Subcutaneous abdominal adipose tissue (tissue), 5 donors: ENCODE measurements around the gene DND1.
"Not testable (repeated sequence)": the region's sequence is repeated elsewhere in the genome, so short reads cannot be mapped to it uniquely, and the experiment has no call there.

Source experiments
- H3K27ac ChIP-seq: one replicate; pipeline ENCODE4 v1.7.0; 2013; ENCODE audit warnings: low read depth, mild to moderate bottlenecking, inconsistent platforms, low read length, moderate library complexity
- H3K27me3 ChIP-seq, 5 donors: one replicate each; pipeline ENCODE4 v1.7.0; 2013; ENCODE audit warnings: low read length in 5 of 5, inconsistent platforms in 1 of 5; ENCODE audit not compliant: control insufficient read depth in 5 of 5, insufficient read depth in 4 of 5
- H3K36me3 ChIP-seq, 5 donors: one replicate each; pipeline ENCODE4 v1.7.0; 2013; ENCODE audit warnings: low read length in 5 of 5; ENCODE audit not compliant: control insufficient read depth in 5 of 5, insufficient read depth in 5 of 5
- H3K4me1 ChIP-seq, 5 donors: one replicate each; pipeline ENCODE4 v1.7.0; 2013; ENCODE audit warnings: low read length in 5 of 5, mild to moderate bottlenecking in 3 of 5, moderate library complexity in 1 of 5; ENCODE audit not compliant: control insufficient read depth in 5 of 5, insufficient read depth in 5 of 5
- H3K4me3 ChIP-seq, 5 donors: one replicate each; pipeline ENCODE4 v1.7.0; 2013; ENCODE audit warnings: low read length in 5 of 5, low read depth in 1 of 5
- H3K9ac ChIP-seq, 5 donors: one replicate each; pipeline ENCODE4 v1.7.0; 2013; ENCODE audit warnings: low read length in 5 of 5, mild to moderate bottlenecking in 4 of 5, moderate library complexity in 3 of 5
- H3K9me3 ChIP-seq, 5 donors: one replicate each; pipeline ENCODE4 v1.7.0; 2013; ENCODE audit warnings: low read length in 5 of 5; ENCODE audit not compliant: control insufficient read depth in 5 of 5
- donor health status: healthy.
- donor health status: healthy.
- donor health status: healthy.
- donor health status: healthy.
- donor health status: healthy.

DND1 gene

GRCh38 chr5:140641716-140642115, 31.7 kb downstream of the DND1 start:
- no peaks in the 10 kb centered on the region for H3K27me3 ChIP-seq
- H3K36me3 ChIP-seq = peaks cover 0 to 40% (median 30%) of the 10 kb centered on the region in 5 donors
- H3K4me3 ChIP-seq = no peak overlapping the region
- no peak overlapping the region for H3K9ac ChIP-seq
- peaks cover 6 to 38% (median 29%) of the 10 kb centered on the region in 5 donors for H3K4me1 ChIP-seq
- no peak overlapping the region for H3K27ac ChIP-seq
- H3K9me3 ChIP-seq = no peaks in the 10 kb centered on the region

GRCh38 chr5:140639148-140639981, 34.0 kb downstream of the DND1 start, which contains the start of gene TMCO6:
TSS of gene TMCO6 (plus strand) at chr5:140639451. CDS start at chr5:140639528, 77 bp downstream.
- H3K9ac ChIP-seq = peak within 1 kb of the TSS; percentile 49 to 86 (median 73)
- peaks cover 6 to 33% (median 24%) of the 10 kb centered on the region in 5 donors for H3K4me1 ChIP-seq
- H3K4me3 ChIP-seq = peak within 1 kb of the TSS; percentile 64 to 83 (median 82)
- H3K27me3 ChIP-seq = no peaks in the 10 kb centered on the region
- peak within 1 kb of the TSS; percentile 94 for H3K27ac ChIP-seq
- peaks cover 0 to 27% (median 19%) of the 10 kb centered on the region in 5 donors for H3K36me3 ChIP-seq
- H3K9me3 ChIP-seq = no peaks in the 10 kb centered on the region

GRCh38 chr5:140638898-140639147, 34.6 kb downstream of the DND1 start:
- H3K27me3 ChIP-seq = not testable (repeated sequence)
- peak overlapping the region in 4 of 5 donors; percentile 49 to 62 (median 57) for H3K9ac ChIP-seq

DNA sequence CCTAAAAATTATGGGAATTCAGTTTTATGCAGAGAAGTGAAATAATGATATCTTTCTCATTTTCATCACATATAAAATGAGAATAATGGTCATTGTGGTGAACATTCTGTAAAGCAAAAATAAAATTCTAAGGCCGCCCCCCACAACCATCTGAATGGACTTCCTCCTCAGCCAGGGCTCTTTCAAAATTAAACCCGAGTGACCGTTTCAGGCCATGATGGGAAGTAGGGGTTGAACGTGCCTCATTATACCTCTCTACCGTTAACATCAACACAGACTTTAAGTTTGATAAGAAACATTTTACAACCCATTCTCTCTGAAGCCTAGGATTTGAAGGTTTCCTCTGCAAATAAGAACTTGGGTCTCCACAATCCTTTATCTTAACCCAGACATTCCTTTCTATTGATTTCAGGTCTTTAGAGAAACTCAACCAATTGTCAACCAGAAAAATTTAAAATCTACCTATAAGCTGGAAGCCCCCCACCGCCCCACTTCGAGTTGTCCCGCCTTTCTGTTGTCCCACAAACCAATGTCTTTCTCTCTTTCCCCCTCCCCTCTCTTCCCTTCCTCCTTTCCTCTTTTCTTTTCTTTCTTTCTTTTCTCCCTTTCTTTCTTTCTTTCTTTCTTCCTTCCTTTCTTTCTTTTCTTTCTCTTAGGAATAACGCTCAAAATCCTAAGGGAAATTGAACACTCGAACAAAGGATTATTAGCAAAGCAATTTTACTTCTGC, 35.8 kb downstream of the DND1 start:
- peaks cover 0 to 11% (median 6%) of the 10 kb centered on the region in 5 donors for H3K36me3 ChIP-seq
- H3K27me3 ChIP-seq = no peaks in the 10 kb centered on the region
- H3K4me3 ChIP-seq = no peak overlapping the region
- H3K9me3 ChIP-seq = no peaks in the 10 kb centered on the region
- H3K4me1 ChIP-seq = peaks cover 10 to 42% (median 32%) of the 10 kb centered on the region in 5 donors
- no peak overlapping the region for H3K9ac ChIP-seq
- H3K27ac ChIP-seq = no peak overlapping the region

More at GRCh38 chr5:140638898-140639147, 34.6 kb downstream of the DND1 start:
- H3K4me1 ChIP-seq = peaks cover 6 to 33% (median 24%) of the 10 kb centered on the region in 5 donors
- peaks cover 0 to 21% (median 13%) of the 10 kb centered on the region in 5 donors for H3K36me3 ChIP-seq
- H3K9me3 ChIP-seq = not testable (repeated sequence)
- peak overlapping the region; percentile 24 to 83 (median 58) for H3K4me3 ChIP-seq
- peak overlapping the region; percentile 94 for H3K27ac ChIP-seq

GRCh38 chr5:140635291-140636257, 37.8 kb downstream of the DND1 start:
- no peaks in the 10 kb centered on the region for H3K27me3 ChIP-seq
- H3K36me3 ChIP-seq = no peaks in the 10 kb centered on the region
- H3K4me3 ChIP-seq = no peak overlapping the region
- no peaks in the 10 kb centered on the region for H3K9me3 ChIP-seq
- H3K9ac ChIP-seq = no peak overlapping the region
- H3K4me1 ChIP-seq = peaks cover 10 to 51% (median 38%) of the 10 kb centered on the region in 5 donors
- no peak overlapping the region for H3K27ac ChIP-seq

- Histone ChIP-seq H3K27ac (peak overlapping the region; percentile 80), H3K4me3 (peak overlapping the region in 1 of 5 donors; percentile 27), H3K9ac (no peak overlapping the region), H3K4me1 (peaks cover 7 to 38% (median 28%) of the 10 kb centered on the region in 5 donors), H3K36me3 (no peaks in the 10 kb centered on the region), H3K27me3 (no peaks in the 10 kb centered on the region), H3K9me3 (no peaks in the 10 kb centered on the region)
Measured at GRCh38 chr5:140634103-140634502, 39.3 kb downstream of the DND1 start.

DNA sequence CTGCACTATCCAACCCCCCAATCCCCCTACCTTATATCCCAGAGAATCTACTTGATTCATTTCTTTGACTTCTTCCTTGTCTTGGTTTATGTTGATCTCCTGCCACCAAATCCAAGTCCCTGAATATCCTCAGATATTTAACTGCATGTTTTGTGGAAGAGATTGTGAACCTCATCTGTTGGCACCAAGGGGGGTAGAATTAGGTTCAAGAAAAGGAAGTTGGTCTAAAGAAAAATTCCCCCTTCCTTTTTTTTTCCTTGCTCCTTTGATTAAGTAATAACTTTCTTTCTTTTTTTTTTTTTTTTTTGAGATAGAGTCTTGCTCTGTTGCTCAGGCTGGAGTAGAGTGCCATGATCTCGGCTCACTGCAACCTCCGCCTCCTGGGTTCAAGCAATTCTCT, 39.9 kb downstream of the DND1 start:
- Histone ChIP-seq H3K9ac (peak overlapping the region in 2 of 5 donors; percentile 44 to 54), H3K27me3 (no peaks in the 10 kb centered on the region), H3K36me3 (no peaks in the 10 kb centered on the region), H3K9me3 (peaks cover 0 to under 1% (median 0%) of the 10 kb centered on the region in 5 donors), H3K27ac (peak overlapping the region; percentile 80), H3K4me1 (peaks cover 4 to 34% (median 24%) of the 10 kb centered on the region in 5 donors), H3K4me3 (peak overlapping the region in 4 of 5 donors; percentile 73 to 92 (median 82))

DNA sequence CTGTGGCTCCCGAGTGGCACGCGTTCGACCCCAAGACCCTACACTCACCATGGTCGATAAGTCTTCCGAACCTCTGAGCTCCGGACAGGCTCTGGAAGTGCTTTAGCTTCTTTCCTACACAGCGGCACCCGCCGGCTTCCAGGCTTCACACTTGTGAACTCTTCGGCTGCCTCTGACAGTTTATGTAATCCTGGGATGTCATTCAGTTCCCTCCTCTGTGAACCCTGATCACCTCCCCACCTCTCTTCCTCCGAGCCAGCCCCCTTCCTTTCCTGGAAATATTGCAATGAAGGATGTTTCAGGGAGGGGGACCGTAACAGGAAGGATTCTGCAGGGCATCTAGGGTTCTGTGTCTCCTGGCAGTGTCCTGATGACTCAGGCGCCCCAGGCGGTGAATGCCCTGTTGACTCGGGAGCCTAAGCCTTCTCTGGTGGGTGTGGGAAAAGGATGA, 40.3 kb downstream of the DND1 start, which contains the start of gene CD14:
Gene CD14, minus strand, starts transcription at position 155 of the 451 bp plus-strand sequence. Its CDS starts 104 bp downstream, at position 51.
- Histone ChIP-seq H3K27ac (peak within 1 kb of the TSS; percentile 80), H3K4me1 (peaks cover 4 to 30% (median 24%) of the 10 kb centered on the region in 5 donors)

GRCh38 chr5:140632366-140633020, 40.9 kb downstream of the DND1 start:
- Histone ChIP-seq H3K27me3 (no peaks in the 10 kb centered on the region), H3K4me3 (peak overlapping the region; percentile 73 to 92 (median 84)), H3K36me3 (no peaks in the 10 kb centered on the region), H3K9me3 (peaks cover 0 to 6% (median 0%) of the 10 kb centered on the region in 5 donors), H3K9ac (peak overlapping the region; percentile 24 to 87 (median 61)), H3K27ac (peak overlapping the region; percentile 80), H3K4me1 (peaks cover 4 to 28% (median 24%) of the 10 kb centered on the region in 5 donors)

More for the DNA sequence above, 40.3 kb downstream of the DND1 start, which contains the start of gene CD14:
- peaks cover 0 to 4% (median 0%) of the 10 kb centered on the region in 5 donors for H3K9me3 ChIP-seq
- H3K9ac ChIP-seq = peak within 1 kb of the TSS; percentile 24 to 87 (median 61)
- no peaks in the 10 kb centered on the region for H3K27me3 ChIP-seq
- H3K4me3 ChIP-seq = peak within 1 kb of the TSS; percentile 73 to 92 (median 84)
- no peaks in the 10 kb centered on the region for H3K36me3 ChIP-seq
